Activated naive CD8-positive, alpha-beta T cell treated with anti-CD3 and anti-CD28 coated beads for 36 hours (primary cell): Measurements from ENCODE around the gene MPIG6B. TPM values are rescaled to one million over a fixed set of nuclear protein-coding genes. Genes with fewer than 3 reads are reported as not detected.

Experiments
- DNase-seq: peaks from one replicate; pipeline ENCODE4 v3.0.0; 2021
- H3K27ac Mint-ChIP-seq: one replicate; pipeline ENCODE4 v1.8.0; 2022; ENCODE audit warnings: mild to moderate bottlenecking, moderate library complexity, mixed read lengths
- H3K27me3 Mint-ChIP-seq: one replicate; pipeline ENCODE4 v1.8.0; 2022; ENCODE audit warnings: mild to moderate bottlenecking, mixed read lengths
- H3K36me3 Mint-ChIP-seq: one replicate; pipeline ENCODE4 v1.8.0; 2021; ENCODE audit warnings: mild to moderate bottlenecking, mixed read lengths
- H3K4me1 Mint-ChIP-seq: one replicate; pipeline ENCODE4 v1.8.0; 2021; ENCODE audit warnings: mixed read lengths
- H3K4me3 Mint-ChIP-seq: one replicate; pipeline ENCODE4 v1.8.0; 2022; ENCODE audit warnings: mild to moderate bottlenecking, moderate library complexity, mixed read lengths
- H3K9me3 Mint-ChIP-seq: one replicate; pipeline ENCODE4 v1.8.0; 2022; ENCODE audit warnings: mixed read lengths
- total RNA-seq, 2 experiments: library from RNA; stranded (reverse); gene quantifications; one replicate each; pipeline ENCODE4 v1.2.3, GENCODE V29; 2021

The MPIG6B gene
- total RNA-seq, 2 experiments from 2014 or later: 0.16 to 0.56 TPM

GRCh38 chr6:31710523-31711219 lies 12.5 kb upstream of the MPIG6B start:
- no peak overlapping the region for H3K4me3 Mint-ChIP-seq
- peaks cover 12% of the 10 kb centered on the region for H3K4me1 Mint-ChIP-seq
- H3K36me3 Mint-ChIP-seq: no peaks in the 10 kb centered on the region
- H3K27ac Mint-ChIP-seq: no peak overlapping the region
- no peak for DNase-seq
- no peaks in the 10 kb centered on the region for H3K9me3 Mint-ChIP-seq
- H3K27me3 Mint-ChIP-seq: no peaks in the 10 kb centered on the region

GRCh38 chr6:31711233-31711632 lies 11.9 kb upstream of the MPIG6B start:
- H3K36me3 Mint-ChIP-seq: no peaks in the 10 kb centered on the region
- no peak for DNase-seq
- no peak overlapping the region for H3K27ac Mint-ChIP-seq
- H3K27me3 Mint-ChIP-seq: no peaks in the 10 kb centered on the region
- peak overlapping the region; percentile 1 for H3K4me3 Mint-ChIP-seq
- H3K9me3 Mint-ChIP-seq: no peaks in the 10 kb centered on the region
- H3K4me1 Mint-ChIP-seq: peaks cover 12% of the 10 kb centered on the region

GRCh38 chr6:31712296-31712695 lies 10.9 kb upstream of the MPIG6B start:
- H3K4me1 Mint-ChIP-seq: peaks cover 12% of the 10 kb centered on the region

GRCh38 chr6:31713465-31713864 lies 9.7 kb upstream of the MPIG6B start:
- H3K27ac Mint-ChIP-seq: no peak overlapping the region
- no peaks in the 10 kb centered on the region for H3K27me3 Mint-ChIP-seq
- no peak overlapping the region for H3K4me3 Mint-ChIP-seq
- no peak for DNase-seq
- peaks cover 12% of the 10 kb centered on the region for H3K4me1 Mint-ChIP-seq
- H3K9me3 Mint-ChIP-seq: no peaks in the 10 kb centered on the region
- H3K36me3 Mint-ChIP-seq: no peaks in the 10 kb centered on the region

More at GRCh38 chr6:31712296-31712695, 10.9 kb upstream of the MPIG6B start:
- H3K27ac Mint-ChIP-seq: no peak overlapping the region
- DNase-seq: no peak
- H3K27me3 Mint-ChIP-seq: no peaks in the 10 kb centered on the region
- no peaks in the 10 kb centered on the region for H3K36me3 Mint-ChIP-seq
- no peak overlapping the region for H3K4me3 Mint-ChIP-seq
- H3K9me3 Mint-ChIP-seq: no peaks in the 10 kb centered on the region

DNA sequence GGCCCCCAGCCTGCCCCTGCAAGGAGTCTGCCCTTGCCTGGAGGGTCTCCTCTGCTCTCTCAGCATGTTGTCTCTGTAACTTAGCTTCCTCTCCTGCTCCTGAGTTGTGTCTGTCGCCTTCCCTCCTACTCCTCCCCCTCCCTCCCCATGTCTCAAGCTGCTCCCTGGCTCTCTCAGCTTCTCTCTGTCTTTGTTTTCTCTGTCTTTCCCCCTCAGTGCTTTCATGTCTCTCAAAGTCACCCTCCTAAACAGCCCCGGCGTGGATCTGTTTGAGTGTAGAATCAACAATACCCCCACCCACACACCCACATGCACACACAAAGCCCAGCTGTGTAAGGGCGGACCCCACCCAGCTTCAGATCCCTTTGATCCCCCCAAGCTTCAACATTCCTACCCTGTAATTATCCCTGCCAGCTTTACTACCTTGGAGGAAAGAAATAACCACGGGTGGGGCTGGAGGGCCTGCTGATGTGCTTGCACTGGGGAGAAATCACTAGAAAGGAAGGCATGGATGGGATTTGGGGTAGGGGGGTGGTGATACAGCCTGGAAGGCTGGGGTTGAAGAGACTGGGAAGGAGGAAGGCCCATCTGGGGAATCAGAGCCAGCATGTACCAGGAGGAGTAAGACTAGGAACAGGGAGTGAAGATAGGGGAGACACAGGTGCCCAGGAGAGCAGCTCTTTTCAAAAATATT lies 9.0 kb upstream of the MPIG6B start:
- no peak for DNase-seq
- H3K9me3 Mint-ChIP-seq: no peaks in the 10 kb centered on the region
- H3K4me3 Mint-ChIP-seq: no peak overlapping the region
- H3K36me3 Mint-ChIP-seq: no peaks in the 10 kb centered on the region
- H3K27ac Mint-ChIP-seq: no peak overlapping the region
- no peaks in the 10 kb centered on the region for H3K27me3 Mint-ChIP-seq
- peaks cover 12% of the 10 kb centered on the region for H3K4me1 Mint-ChIP-seq

GRCh38 chr6:31715022-31715958 lies 7.9 kb upstream of the MPIG6B start, which contains the start of gene LY6G6D:
Gene LY6G6D (plus strand): TSS chr6:31715348. CDS start chr6:31715356, 8 bp downstream.
- H3K9me3 Mint-ChIP-seq: no peaks in the 10 kb centered on the region
- no peak for DNase-seq
- no peak within 1 kb of the TSS for H3K4me3 Mint-ChIP-seq
- no peaks in the 10 kb centered on the region for H3K36me3 Mint-ChIP-seq
- H3K4me1 Mint-ChIP-seq: peaks cover 12% of the 10 kb centered on the region
- no peaks in the 10 kb centered on the region for H3K27me3 Mint-ChIP-seq
- H3K27ac Mint-ChIP-seq: no peak within 1 kb of the TSS

DNA sequence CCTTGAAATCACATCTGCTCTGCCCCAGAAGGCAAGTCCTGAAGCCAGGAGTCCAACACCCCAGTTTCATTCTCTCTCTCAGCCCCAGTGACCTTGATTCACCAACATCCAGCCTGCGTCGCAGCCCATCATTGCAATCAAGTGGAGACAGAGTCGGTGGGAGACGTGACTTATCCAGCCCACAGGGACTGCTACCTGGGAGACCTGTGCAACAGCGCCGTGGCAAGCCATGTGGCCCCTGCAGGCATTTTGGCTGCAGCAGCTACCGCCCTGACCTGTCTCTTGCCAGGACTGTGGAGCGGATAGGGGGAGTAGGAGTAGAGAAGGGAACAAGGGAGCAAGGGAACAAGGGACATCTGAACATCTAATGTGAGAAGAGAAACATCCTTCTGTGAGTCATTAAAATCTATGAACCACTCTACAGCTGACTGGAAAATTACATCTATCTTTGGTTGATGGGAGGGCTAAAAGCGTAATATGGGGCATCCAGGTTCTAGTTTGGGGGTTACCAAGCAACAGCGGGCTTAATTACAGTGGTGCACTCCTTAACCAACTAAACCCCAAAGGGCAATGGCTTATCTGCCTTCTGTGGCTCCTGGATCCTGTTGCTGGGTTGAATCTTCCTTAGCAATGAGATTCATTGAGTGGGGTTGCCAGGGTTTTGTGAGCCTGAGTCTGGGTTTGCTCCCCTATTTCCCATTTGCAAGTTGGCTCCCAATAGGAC lies 5.5 kb upstream of the MPIG6B start:
- Mint-ChIP-seq H3K9me3 (no peaks in the 10 kb centered on the region), H3K27me3 (no peaks in the 10 kb centered on the region), H3K36me3 (no peaks in the 10 kb centered on the region), H3K4me3 (no peak overlapping the region), H3K4me1 (peaks cover 5% of the 10 kb centered on the region), H3K27ac (no peak overlapping the region)
- DNase-seq: no peak

- Mint-ChIP-seq H3K27ac (no peak overlapping the region), H3K4me1 (peaks cover 5% of the 10 kb centered on the region), H3K4me3 (no peak overlapping the region), H3K27me3 (no peaks in the 10 kb centered on the region), H3K36me3 (no peaks in the 10 kb centered on the region), H3K9me3 (no peaks in the 10 kb centered on the region)
- DNase-seq: no peak
Measured at GRCh38 chr6:31718265-31718664, 4.9 kb upstream of the MPIG6B start.

GRCh38 chr6:31719001-31719400 lies 4.2 kb upstream of the MPIG6B start:
- no peaks in the 10 kb centered on the region for H3K9me3 Mint-ChIP-seq
- no peaks in the 10 kb centered on the region for H3K36me3 Mint-ChIP-seq
- no peak overlapping the region for H3K4me3 Mint-ChIP-seq
- no peak overlapping the region for H3K27ac Mint-ChIP-seq
- no peak for DNase-seq
- peaks cover 4% of the 10 kb centered on the region for H3K4me1 Mint-ChIP-seq
- H3K27me3 Mint-ChIP-seq: no peaks in the 10 kb centered on the region

- no peaks in the 10 kb centered on the region for H3K36me3 Mint-ChIP-seq
- no peaks in the 10 kb centered on the region for H3K9me3 Mint-ChIP-seq
- no peaks in the 10 kb centered on the region for H3K4me1 Mint-ChIP-seq
- no peak overlapping the region for H3K4me3 Mint-ChIP-seq
- no peak overlapping the region for H3K27ac Mint-ChIP-seq
- H3K27me3 Mint-ChIP-seq: no peaks in the 10 kb centered on the region
- no peak for DNase-seq
Measured at GRCh38 chr6:31720196-31720770, 2.9 kb upstream of the MPIG6B start.

DNA sequence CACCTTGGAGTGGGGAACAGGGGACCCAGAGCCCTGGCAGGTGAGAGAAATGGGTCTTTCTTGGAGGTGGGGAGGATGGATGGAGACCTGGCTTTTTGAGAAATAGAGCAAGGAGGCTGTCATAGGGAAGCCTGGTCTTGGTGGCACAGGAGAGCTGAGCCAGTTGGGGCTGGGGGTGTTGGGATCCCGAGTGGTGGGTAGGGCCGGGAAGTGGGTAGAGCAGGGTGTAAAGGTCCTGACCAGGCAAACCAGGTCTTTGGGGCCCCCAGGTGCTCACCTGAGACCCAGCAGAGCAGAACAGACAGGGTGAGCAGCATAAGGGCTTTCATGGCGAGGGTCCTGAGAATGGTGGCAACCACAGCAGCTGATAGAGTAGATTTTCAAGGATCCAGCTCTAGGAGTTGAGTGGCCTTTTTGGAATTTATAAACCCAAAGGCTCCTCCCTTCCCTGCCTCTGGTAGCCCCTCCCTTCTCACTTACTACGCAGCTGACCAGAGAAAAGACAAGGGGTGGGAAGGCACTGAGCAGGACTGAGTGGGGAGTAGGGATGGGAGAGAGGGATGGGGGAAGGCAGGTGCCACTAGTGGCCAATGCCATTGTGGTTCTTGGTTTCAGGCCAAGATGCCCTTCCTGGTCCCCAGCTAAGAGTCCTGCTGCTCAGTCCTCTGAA lies 1.7 kb upstream of the MPIG6B start, which contains the start of gene LY6G6C:
Gene LY6G6C (minus strand): TSS at position 396 of the 670 bp plus-strand sequence. CDS start 67 bp downstream, at position 329.
- Mint-ChIP-seq H3K36me3 (peaks cover 4% of the 10 kb centered on the region), H3K4me3 (no peak within 1 kb of the TSS), H3K4me1 (peaks cover 9% of the 10 kb centered on the region), H3K27ac (no peak within 1 kb of the TSS), H3K27me3 (no peaks in the 10 kb centered on the region), H3K9me3 (no peaks in the 10 kb centered on the region)
- no peak for DNase-seq

GRCh38 chr6:31722173-31722572 lies 1.0 kb upstream of the MPIG6B start:
- Mint-ChIP-seq H3K9me3 (no peaks in the 10 kb centered on the region), H3K36me3 (peaks cover 4% of the 10 kb centered on the region), H3K27me3 (no peaks in the 10 kb centered on the region), H3K4me3 (no peak overlapping the region), H3K27ac (no peak overlapping the region), H3K4me1 (peaks cover 16% of the 10 kb centered on the region)
- DNase-seq: no peak

DNA sequence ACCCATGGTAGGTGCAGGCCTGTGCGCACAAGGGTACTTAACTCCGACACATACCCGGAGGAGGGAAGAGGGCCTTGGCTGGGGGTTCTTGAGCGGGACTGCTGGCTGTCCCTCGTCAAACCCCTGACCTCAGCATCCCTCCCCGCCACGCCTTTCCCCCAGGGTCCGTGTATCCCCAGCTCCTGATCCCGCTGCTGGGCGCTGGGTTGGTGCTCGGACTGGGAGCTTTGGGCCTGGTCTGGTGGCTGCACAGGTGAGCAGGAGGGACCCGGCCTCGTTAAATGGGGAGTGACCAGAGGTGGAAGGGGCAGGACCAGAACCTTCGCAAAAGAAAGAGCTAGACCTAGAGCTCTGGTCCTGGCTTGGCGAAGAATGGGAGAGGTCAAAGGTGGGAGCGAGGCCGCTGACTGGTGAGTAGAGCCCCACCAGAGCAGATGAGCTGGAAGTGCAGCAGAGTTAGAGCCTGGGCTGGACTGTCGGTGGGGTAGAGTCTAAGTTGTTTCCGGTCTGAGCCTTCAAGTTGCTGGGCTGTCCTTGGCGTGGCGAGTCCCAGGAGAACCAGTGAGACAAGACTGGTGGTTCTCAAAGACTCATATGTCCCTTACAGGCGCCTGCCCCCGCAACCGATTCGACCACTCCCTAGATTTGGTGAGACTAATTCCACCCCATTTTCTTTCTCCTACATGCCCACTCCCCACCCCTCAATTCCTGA lies 963 bp downstream of the MPIG6B start:
- peaks cover 25% of the 10 kb centered on the region for H3K4me1 Mint-ChIP-seq
- no peaks in the 10 kb centered on the region for H3K9me3 Mint-ChIP-seq

More for the DNA sequence above, 963 bp downstream of the MPIG6B start:
- Mint-ChIP-seq H3K4me3 (no peak overlapping the region), H3K27me3 (no peaks in the 10 kb centered on the region), H3K27ac (no peak overlapping the region), H3K36me3 (peaks cover 4% of the 10 kb centered on the region)
- no peak for DNase-seq
